C4-2B (cell line): Measurements from ENCODE around the gene PRODH.
"Not testable (repeated sequence)": the region's sequence is repeated elsewhere in the genome, so short reads cannot be mapped to it uniquely, and the experiment has no call there.

Experiments
- ZFX ChIP-seq: fragments of 450-650 bp; IDR thresholded peaks from 2 replicates; pipeline ENCODE4 v1.6.1; 2017
- TF ChIP-seq, protein P1 (sequence below): fragments of 450-650 bp; conservative IDR thresholded peaks from 2 replicates; pipeline ENCODE4 v1.5.1; 2017; ENCODE audit warnings: mild to moderate bottlenecking

- TF ChIP-seq, protein P1, sequence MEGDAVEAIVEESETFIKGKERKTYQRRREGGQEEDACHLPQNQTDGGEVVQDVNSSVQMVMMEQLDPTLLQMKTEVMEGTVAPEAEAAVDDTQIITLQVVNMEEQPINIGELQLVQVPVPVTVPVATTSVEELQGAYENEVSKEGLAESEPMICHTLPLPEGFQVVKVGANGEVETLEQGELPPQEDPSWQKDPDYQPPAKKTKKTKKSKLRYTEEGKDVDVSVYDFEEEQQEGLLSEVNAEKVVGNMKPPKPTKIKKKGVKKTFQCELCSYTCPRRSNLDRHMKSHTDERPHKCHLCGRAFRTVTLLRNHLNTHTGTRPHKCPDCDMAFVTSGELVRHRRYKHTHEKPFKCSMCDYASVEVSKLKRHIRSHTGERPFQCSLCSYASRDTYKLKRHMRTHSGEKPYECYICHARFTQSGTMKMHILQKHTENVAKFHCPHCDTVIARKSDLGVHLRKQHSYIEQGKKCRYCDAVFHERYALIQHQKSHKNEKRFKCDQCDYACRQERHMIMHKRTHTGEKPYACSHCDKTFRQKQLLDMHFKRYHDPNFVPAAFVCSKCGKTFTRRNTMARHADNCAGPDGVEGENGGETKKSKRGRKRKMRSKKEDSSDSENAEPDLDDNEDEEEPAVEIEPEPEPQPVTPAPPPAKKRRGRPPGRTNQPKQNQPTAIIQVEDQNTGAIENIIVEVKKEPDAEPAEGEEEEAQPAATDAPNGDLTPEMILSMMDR: peak; percentile 81
- TF ChIP-seq ZFX: not testable (repeated sequence)
These were observed 18.4 kb upstream of the PRODH start for GRCh38 chr22:18954303-18954989.
